Loucy (cell line): Measurements from ENCODE around the gene TNFSF15.

ENCODE experiments used
- CTCF ChIP-seq: fragments of 200-600 bp; sonication (generic); conservative IDR thresholded peaks from 2 replicates; pipeline ENCODE4 v1.5.1; 2014; ENCODE audit warnings: mild to moderate bottlenecking, antibody characterized with exemption, low read length
- EZH2phosphoT487 ChIP-seq: fragments of 200-600 bp; IDR thresholded peaks from 2 replicates; pipeline ENCODE4 v1.6.1; 2018; ENCODE audit warnings: antibody characterized with exemption, mild to moderate bottlenecking, moderate library complexity, borderline replicate concordance

DNA sequence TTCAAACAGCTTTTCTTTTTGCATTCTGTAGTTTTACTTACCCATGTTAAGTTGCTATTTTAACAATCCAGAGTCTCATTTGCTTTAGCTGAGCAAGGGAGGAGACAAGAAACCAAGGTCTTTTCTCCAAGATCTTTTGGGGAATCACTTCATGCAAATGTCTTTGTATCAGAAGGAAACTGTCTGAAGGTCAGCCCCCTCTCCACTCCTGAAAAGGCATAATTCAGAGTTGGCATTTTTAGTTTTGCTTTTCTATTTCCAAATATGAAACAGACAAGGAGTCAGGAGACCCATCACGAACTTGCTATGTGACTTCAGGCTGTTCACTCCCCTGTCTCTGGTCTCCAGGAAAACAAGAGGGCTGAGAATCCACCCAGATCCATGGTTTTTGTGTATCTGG is 12.3 kb upstream of the TNFSF15 start:
- TF ChIP-seq CTCF (no peak), EZH2phosphoT487 (no peak)
